ENCODE data around the gene PLIN1.

GRCh38 chr15:89685995-89686394 is 6.8 kb upstream of the PLIN1 start:
- no peak for TF ChIP-seq ELK1 (IDR thresholded peaks at IDR 0.05; ENCODE audit: borderline replicate concordance, low read depth, low read length)
- TF ChIP-seq CTCF (conservative IDR thresholded peaks at IDR 0.05; ENCODE audit: low read depth, low read length): no peak
- TF ChIP-seq POLR2A (IDR thresholded peaks at IDR 0.05; ENCODE audit: low read depth, low read length): no peak
- no peak for TF ChIP-seq CHD1 (IDR thresholded peaks at IDR 0.05; ENCODE audit: low read depth, low read length)

Data from IMR-90 (cell line).